ENCODE data around the gene ZNF813. TPM values are rescaled to one million over a fixed set of nuclear protein-coding genes. Genes with fewer than 3 reads are reported as not detected.
A peak's percentile ranks its signal among the peaks of the same experiment; 100 is the strongest.
"Not testable (repeated sequence)": the region's sequence is repeated elsewhere in the genome, so short reads cannot be mapped to it uniquely, and the experiment has no call there.

The ZNF813 gene
- total RNA-seq (1 to 10 TPM; 2.9 to 4.2 (median 3.4) TPM), polyA plus RNA-seq (1 to 10 TPM; 1.2 to 1.9 (median 1.2) TPM)

- peaks cover 0 to 7% (median 2%) of the 10 kb centered on the region in 4 donors for H3K9me3 ChIP-seq
- intact Hi-C loops (cut with DNase I) = loop anchor here (5.0 kb wide), 3 partner anchors 35 to 270 kb away; partner anchors contain the start of gene ZNF761
- H3K4me3 ChIP-seq = peak within 1 kb of the TSS; percentile 71 to 80 (median 74)
- TF ChIP-seq EP300 (IDR thresholded peaks at IDR 0.05) (no peak), POLR2AphosphoS5 (IDR thresholded peaks at IDR 0.05) (peak; percentile 57 to 74 (median 72)), POLR2A (IDR thresholded peaks at IDR 0.05) (no peak), CTCF (IDR thresholded peaks at IDR 0.05) (no peak)
- peak; percentile 97 for DNase-seq
- WGBS, 2 donors = 0 to 1% methylated on average over 55 of the region's 55 CpGs
- peaks cover 0 to 27% (median 0%) of the 10 kb centered on the region in 3 donors for H3K27me3 ChIP-seq
- H3K27ac ChIP-seq = peak within 1 kb of the TSS; percentile 74 to 79 (median 75)
- H3K36me3 ChIP-seq = peaks cover 0 to 1% (median 0%) of the 10 kb centered on the region in 4 donors
- H3K4me1 ChIP-seq = peaks cover 0 to 15% (median 13%) of the 10 kb centered on the region in 4 donors
Measured at GRCh38 chr19:53467485-53468262, at the start of gene ZNF813. ZNF813 (plus strand) TSS chr19:53467733; CDS start chr19:53483823, 16,090 bp downstream.

- H3K36me3 ChIP-seq; intact Hi-C loops (cut with DNase I); H3K9me3 ChIP-seq; DNase-seq; H3K27ac ChIP-seq; H3K4me1 ChIP-seq; H3K4me3 ChIP-seq; H3K27me3 ChIP-seq: not testable (repeated sequence)
- WGBS, 2 donors = 60 to 75% methylated on average over 11 of the region's 11 CpGs
Measured at GRCh38 chr19:53420520-53421315, 46.8 kb upstream of the ZNF813 start.

GRCh38 chr19:53422551-53422950 lies 45.0 kb upstream of the ZNF813 start:
- peaks cover 0 to 4% (median 0%) of the 10 kb centered on the region in 4 donors for H3K4me1 ChIP-seq
- no peak for DNase-seq
- no peaks in the 10 kb centered on the region for H3K27me3 ChIP-seq
- H3K4me3 ChIP-seq = no peak overlapping the region
- no peaks in the 10 kb centered on the region for H3K9me3 ChIP-seq
- no peak overlapping the region for H3K27ac ChIP-seq
- intact Hi-C loops (cut with DNase I) = no loop called here
- TF ChIP-seq POLR2A (IDR thresholded peaks at IDR 0.05) (no peak), CTCF (IDR thresholded peaks at IDR 0.05) (no peak), POLR2AphosphoS5 (IDR thresholded peaks at IDR 0.05) (no peak), EP300 (IDR thresholded peaks at IDR 0.05) (no peak)
- WGBS, 2 donors = 92 to 93% methylated on average over 5 of the region's 5 CpGs
- H3K36me3 ChIP-seq = no peaks in the 10 kb centered on the region

GRCh38 chr19:53423074-53423473 lies 44.5 kb upstream of the ZNF813 start:
- H3K9me3 ChIP-seq; H3K4me3 ChIP-seq; intact Hi-C loops (cut with DNase I); H3K27me3 ChIP-seq; H3K4me1 ChIP-seq; H3K36me3 ChIP-seq; H3K27ac ChIP-seq; DNase-seq: not testable (repeated sequence)
- WGBS, 2 donors = 43 to 63% methylated on average over 7 to 11 of the region's 13 CpGs

- H3K27ac ChIP-seq; H3K27me3 ChIP-seq; H3K9me3 ChIP-seq; H3K4me1 ChIP-seq; H3K4me3 ChIP-seq; H3K36me3 ChIP-seq; intact Hi-C loops (cut with DNase I): not testable (repeated sequence)
- peak; percentile 77 for DNase-seq
- 53 to 68% methylated on average over 8 of the region's 8 CpGs for WGBS, 2 donors
Measured at GRCh38 chr19:53423680-53424079, 43.9 kb upstream of the ZNF813 start.

GRCh38 chr19:53424968-53425597 lies 42.5 kb upstream of the ZNF813 start:
- peaks cover 0 to 4% (median 0%) of the 10 kb centered on the region in 4 donors for H3K4me1 ChIP-seq
- no peak overlapping the region for H3K4me3 ChIP-seq
- H3K27me3 ChIP-seq = no peaks in the 10 kb centered on the region
- intact Hi-C loops (cut with DNase I) = no loop called here
- peak; percentile 91 for DNase-seq
- no peaks in the 10 kb centered on the region for H3K9me3 ChIP-seq
- H3K36me3 ChIP-seq = no peaks in the 10 kb centered on the region
- H3K27ac ChIP-seq = no peak overlapping the region
- TF ChIP-seq CTCF (IDR thresholded peaks at IDR 0.05) = peak; percentile 42 to 76 (median 64)
- TF ChIP-seq POLR2AphosphoS5 (IDR thresholded peaks at IDR 0.05) = peak in 2 of 4 donors; percentile 22 to 40
- no peak for TF ChIP-seq EP300 (IDR thresholded peaks at IDR 0.05)
- 29 to 33% methylated on average over 9 of the region's 9 CpGs for WGBS, 2 donors

Measured in sigmoid colon (tissue), 7 donors.